Ishikawa (cell line): ENCODE data around the gene HAGH.

ENCODE experiments used
- CEBPB ChIP-seq: IDR thresholded peaks from 2 replicates; pipeline ENCODE4 v1.6.1; 2012
- CREB1 ChIP-seq: IDR thresholded peaks from 2 replicates; pipeline ENCODE4 v1.6.1; 2012; ENCODE audit warnings: low read depth
- EGR1 ChIP-seq: IDR thresholded peaks from 2 replicates; pipeline ENCODE4 v1.6.1; 2012
- EP300 ChIP-seq: IDR thresholded peaks from 2 replicates; pipeline ENCODE4 v1.6.1; 2012; ENCODE audit warnings: borderline replicate concordance
- FOXM1 ChIP-seq: IDR thresholded peaks from 2 replicates; pipeline ENCODE4 v1.6.1; 2012; ENCODE audit warnings: low read depth, borderline replicate concordance
- MAX ChIP-seq: IDR thresholded peaks from 2 replicates; pipeline ENCODE4 v1.6.1; 2012
- NFIC ChIP-seq: IDR thresholded peaks from 2 replicates; pipeline ENCODE4 v1.6.1; 2012
- RAD21 ChIP-seq: IDR thresholded peaks from 2 replicates; pipeline ENCODE4 v1.6.1; 2012; ENCODE audit warnings: low read depth
- TAF1 ChIP-seq: IDR thresholded peaks from 2 replicates; pipeline ENCODE4 v1.6.1; 2012; ENCODE audit warnings: low read depth, mild to moderate bottlenecking
- TCF12 ChIP-seq: IDR thresholded peaks from 2 replicates; pipeline ENCODE4 v1.6.1; 2012; ENCODE audit warnings: low read depth
- TEAD4 ChIP-seq: IDR thresholded peaks from 2 replicates; pipeline ENCODE4 v1.6.1; 2012
- YY1 ChIP-seq: IDR thresholded peaks from 2 replicates; pipeline ENCODE4 v1.6.1; 2012; ENCODE audit warnings: low read depth
- ZBTB7A ChIP-seq: IDR thresholded peaks from 2 replicates; pipeline ENCODE4 v1.6.1; 2012; ENCODE audit warnings: low read depth
- TF ChIP-seq, protein P1 (sequence below): IDR thresholded peaks from 2 replicates; pipeline ENCODE4 v1.6.1; 2012; ENCODE audit warnings: low read depth, mild to moderate bottlenecking
- TF ChIP-seq, protein P2 (sequence below): IDR thresholded peaks from 2 replicates; pipeline ENCODE4 v1.6.1; 2012

HAGH gene

DNA sequence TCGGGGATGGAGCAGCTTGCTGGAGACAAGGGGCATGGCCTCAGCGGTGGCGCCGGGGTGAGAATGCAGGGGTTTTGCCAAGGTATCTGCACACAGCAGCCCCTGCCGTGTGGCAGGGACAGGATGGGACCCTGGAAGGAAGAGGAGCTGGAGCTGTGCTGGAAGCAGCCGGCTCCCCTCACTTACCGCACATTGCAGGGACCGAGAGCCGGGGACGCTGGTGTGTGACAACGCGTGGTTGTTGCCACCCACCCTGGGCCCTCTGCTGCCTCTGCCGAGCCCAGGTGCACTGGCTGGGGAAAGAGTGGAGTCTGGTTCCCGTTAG, 40.8 kb downstream of the HAGH start:
- TF ChIP-seq ZBTB7A (no peak), EP300 (no peak), RAD21 (no peak), CREB1 (no peak), MAX (no peak), NFIC (no peak), YY1 (no peak), TAF1 (no peak), EGR1 (no peak), TEAD4 (no peak), CEBPB (no peak), TCF12 (no peak), FOXM1 (no peak)
- TF ChIP-seq, protein P1, sequence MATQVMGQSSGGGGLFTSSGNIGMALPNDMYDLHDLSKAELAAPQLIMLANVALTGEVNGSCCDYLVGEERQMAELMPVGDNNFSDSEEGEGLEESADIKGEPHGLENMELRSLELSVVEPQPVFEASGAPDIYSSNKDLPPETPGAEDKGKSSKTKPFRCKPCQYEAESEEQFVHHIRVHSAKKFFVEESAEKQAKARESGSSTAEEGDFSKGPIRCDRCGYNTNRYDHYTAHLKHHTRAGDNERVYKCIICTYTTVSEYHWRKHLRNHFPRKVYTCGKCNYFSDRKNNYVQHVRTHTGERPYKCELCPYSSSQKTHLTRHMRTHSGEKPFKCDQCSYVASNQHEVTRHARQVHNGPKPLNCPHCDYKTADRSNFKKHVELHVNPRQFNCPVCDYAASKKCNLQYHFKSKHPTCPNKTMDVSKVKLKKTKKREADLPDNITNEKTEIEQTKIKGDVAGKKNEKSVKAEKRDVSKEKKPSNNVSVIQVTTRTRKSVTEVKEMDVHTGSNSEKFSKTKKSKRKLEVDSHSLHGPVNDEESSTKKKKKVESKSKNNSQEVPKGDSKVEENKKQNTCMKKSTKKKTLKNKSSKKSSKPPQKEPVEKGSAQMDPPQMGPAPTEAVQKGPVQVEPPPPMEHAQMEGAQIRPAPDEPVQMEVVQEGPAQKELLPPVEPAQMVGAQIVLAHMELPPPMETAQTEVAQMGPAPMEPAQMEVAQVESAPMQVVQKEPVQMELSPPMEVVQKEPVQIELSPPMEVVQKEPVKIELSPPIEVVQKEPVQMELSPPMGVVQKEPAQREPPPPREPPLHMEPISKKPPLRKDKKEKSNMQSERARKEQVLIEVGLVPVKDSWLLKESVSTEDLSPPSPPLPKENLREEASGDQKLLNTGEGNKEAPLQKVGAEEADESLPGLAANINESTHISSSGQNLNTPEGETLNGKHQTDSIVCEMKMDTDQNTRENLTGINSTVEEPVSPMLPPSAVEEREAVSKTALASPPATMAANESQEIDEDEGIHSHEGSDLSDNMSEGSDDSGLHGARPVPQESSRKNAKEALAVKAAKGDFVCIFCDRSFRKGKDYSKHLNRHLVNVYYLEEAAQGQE = no peak
- TF ChIP-seq, protein P2, sequence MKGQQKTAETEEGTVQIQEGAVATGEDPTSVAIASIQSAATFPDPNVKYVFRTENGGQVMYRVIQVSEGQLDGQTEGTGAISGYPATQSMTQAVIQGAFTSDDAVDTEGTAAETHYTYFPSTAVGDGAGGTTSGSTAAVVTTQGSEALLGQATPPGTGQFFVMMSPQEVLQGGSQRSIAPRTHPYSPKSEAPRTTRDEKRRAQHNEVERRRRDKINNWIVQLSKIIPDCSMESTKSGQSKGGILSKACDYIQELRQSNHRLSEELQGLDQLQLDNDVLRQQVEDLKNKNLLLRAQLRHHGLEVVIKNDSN = no peak

- no peak for TF ChIP-seq TCF12
- TF ChIP-seq CEBPB = no peak
- no peak for TF ChIP-seq YY1
- TF ChIP-seq, protein P2 = no peak
- no peak for TF ChIP-seq MAX
Observed at GRCh38 chr16:1784977-1785845, 41.4 kb downstream of the HAGH start.

GRCh38 chr16:1782408-1783264, 44.0 kb downstream of the HAGH start, which contains the start of the genes NUBP2 and SPSB3:
NUBP2 (plus strand) TSS chr16:1782960; CDS start chr16:1783021, 61 bp downstream.
SPSB3 (minus strand) TSS chr16:1782571; CDS start chr16:1781483, 1,088 bp downstream.
- TF ChIP-seq YY1 (no peak; the same call in 1 of the 2 replicates), EGR1 (no peak; the same call in 1 of the 2 replicates), CEBPB (no peak), TCF12 (peak; percentile 37; the same call in 1 of the 2 replicates), NFIC (no peak), ZBTB7A (no peak), TEAD4 (peak; percentile 27; the same call in 1 of the 2 replicates), TAF1 (peak; percentile 50; the same call in 1 of the 2 replicates), RAD21 (no peak), EP300 (no peak), MAX (peak; percentile 62), CREB1 (peak; percentile 95), FOXM1 (0 out of 2 replicates have a peak, but pooled peaks have one; percentile 21)
- TF ChIP-seq, protein P1 = no peak
- TF ChIP-seq, protein P2 = no peak; the same call in 1 of the 2 replicates

GRCh38 chr16:1781758-1782407, 44.7 kb downstream of the HAGH start:
- no peak for TF ChIP-seq CREB1
- TF ChIP-seq ZBTB7A = peak; percentile 30; the same call in 1 of the 2 replicates
- 0 out of 2 replicates have a peak, but pooled peaks have one; percentile 19 for TF ChIP-seq TEAD4
- peak; percentile 35 for TF ChIP-seq MAX
